Prostate gland (tissue), 2 donors: ENCODE data around the gene AP1M1. TPM values are rescaled to one million over a fixed set of nuclear protein-coding genes. Genes with fewer than 3 reads are reported as not detected.

ENCODE experiments used
- DNase-seq: peaks from one replicate; pipeline ENCODE4 v3.0.0-alpha.2; 2019; ENCODE audit warnings: low spot score
- H3K27ac ChIP-seq, 2 donors: fragments of 200-600 bp; sonication (generic); 2 replicates each; pipeline ENCODE4 v1.5.1; 2017 to 2019
- H3K27me3 ChIP-seq: fragments of 200-600 bp; sonication (generic); replicated peaks from 2 replicates; pipeline ENCODE4 v1.5.1; 2019; ENCODE audit not compliant: insufficient read depth
- H3K36me3 ChIP-seq, 2 donors: fragments of 200-600 bp; sonication (generic); 1 replicate in 1 of 2; 2 replicates in 1 of 2; pipeline versions ENCODE4 v1.5.1 to v1.8.1; 2017 to 2019
- H3K4me1 ChIP-seq: fragments of 200-600 bp; sonication (generic); replicated peaks from 2 replicates; pipeline ENCODE4 v1.5.1; 2019
- H3K4me3 ChIP-seq, 2 donors: fragments of 200-600 bp; sonication (generic); 2 replicates each; pipeline ENCODE4 v1.5.1; 2017 to 2019
- H3K9me3 ChIP-seq: fragments of 200-600 bp; sonication (generic); 2 replicates; pipeline ENCODE4 v1.5.1; 2017
- POLR2A ChIP-seq: fragments of 450-650 bp; IDR thresholded peaks from one replicate; pipeline ENCODE4 v1.6.1; 2016; ENCODE audit warnings: antibody characterized with exemption, mild to moderate bottlenecking
- POLR2AphosphoS5 ChIP-seq: sonication (generic); formaldehyde crosslinking; IDR thresholded peaks from one replicate; pipeline ENCODE4 v1.6.1; 2017; ENCODE audit warnings: antibody characterized with exemption
- WGBS: methylation state at CpG from one replicate; pipeline ENCODE4 v1.1.5; 2018; 5-methylcytosine and 5-hydroxymethylcytosine counted together
- intact Hi-C: fragments of 100-400 bp; cut with DNase I; formaldehyde crosslinking; loops from one replicate; pipeline ENCODE4 v1.14.2; 2022
- total RNA-seq, 2 donors: library from RNA; depleted of rRNA; stranded (reverse); fragments of >200 nt; gene quantifications; one replicate each; pipeline ENCODE4 v1.1.0, GENCODE V29; 2016
- TF ChIP-seq, protein P1 (sequence below), 4 experiments: fragments of 200-600 bp in 2 of 4; fragments of 450-650 bp in 2 of 4; sonication (generic) in 2 of 4; IDR thresholded peaks; 1 replicate in 3 of 4; 2 replicates in 1 of 4; pipeline ENCODE4 v1.5.1; 2016 to 2019; ENCODE audit warnings: antibody characterized with exemption in 4 of 4, mild to moderate bottlenecking in 2 of 4, moderate library complexity in 2 of 4

Gene AP1M1
- total RNA-seq, 2 donors from 2014 or later: 45.9 to 130 TPM

DNA sequence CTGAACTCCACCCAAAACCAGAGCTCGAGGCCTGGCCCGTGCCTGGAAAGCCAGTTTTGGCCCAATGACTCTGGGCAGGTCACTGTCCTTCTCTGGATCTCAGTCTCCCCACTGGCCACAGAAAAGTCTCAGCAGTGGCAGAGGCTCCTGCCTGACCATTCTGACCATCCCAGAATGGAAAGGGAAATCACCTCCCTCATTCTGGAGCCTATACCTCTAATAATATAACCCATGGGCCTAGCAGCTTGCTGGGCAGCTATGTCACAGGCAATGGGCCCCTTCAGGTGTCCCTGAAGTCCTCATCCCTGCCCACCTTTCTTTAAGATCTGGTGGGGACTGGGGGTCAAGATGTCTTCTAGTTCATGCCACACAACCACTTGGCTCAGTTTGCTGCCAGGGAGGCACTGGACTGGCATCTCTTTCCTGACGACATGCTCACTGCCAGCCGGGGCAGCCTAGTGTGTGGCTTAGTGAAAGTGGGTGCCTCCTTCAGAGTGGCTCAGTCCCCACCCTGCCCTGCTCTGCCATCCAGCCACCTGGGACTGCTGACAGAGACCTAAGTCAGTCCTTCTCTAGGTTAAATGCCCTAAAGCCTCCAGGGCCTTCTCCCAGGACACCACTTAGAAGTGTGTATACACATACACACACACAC, 62.6 kb downstream of the AP1M1 start:
- intact Hi-C loops: no loop called here
- Histone ChIP-seq H3K9me3 (no peaks in the 10 kb centered on the region), H3K36me3 (no peaks in the 10 kb centered on the region), H3K4me1 (no peaks in the 10 kb centered on the region), H3K4me3 (no peak overlapping the region), H3K27me3 (no peaks in the 10 kb centered on the region), H3K27ac (no peak overlapping the region)
- TF ChIP-seq, protein P1, sequence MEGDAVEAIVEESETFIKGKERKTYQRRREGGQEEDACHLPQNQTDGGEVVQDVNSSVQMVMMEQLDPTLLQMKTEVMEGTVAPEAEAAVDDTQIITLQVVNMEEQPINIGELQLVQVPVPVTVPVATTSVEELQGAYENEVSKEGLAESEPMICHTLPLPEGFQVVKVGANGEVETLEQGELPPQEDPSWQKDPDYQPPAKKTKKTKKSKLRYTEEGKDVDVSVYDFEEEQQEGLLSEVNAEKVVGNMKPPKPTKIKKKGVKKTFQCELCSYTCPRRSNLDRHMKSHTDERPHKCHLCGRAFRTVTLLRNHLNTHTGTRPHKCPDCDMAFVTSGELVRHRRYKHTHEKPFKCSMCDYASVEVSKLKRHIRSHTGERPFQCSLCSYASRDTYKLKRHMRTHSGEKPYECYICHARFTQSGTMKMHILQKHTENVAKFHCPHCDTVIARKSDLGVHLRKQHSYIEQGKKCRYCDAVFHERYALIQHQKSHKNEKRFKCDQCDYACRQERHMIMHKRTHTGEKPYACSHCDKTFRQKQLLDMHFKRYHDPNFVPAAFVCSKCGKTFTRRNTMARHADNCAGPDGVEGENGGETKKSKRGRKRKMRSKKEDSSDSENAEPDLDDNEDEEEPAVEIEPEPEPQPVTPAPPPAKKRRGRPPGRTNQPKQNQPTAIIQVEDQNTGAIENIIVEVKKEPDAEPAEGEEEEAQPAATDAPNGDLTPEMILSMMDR (IDR thresholded peaks at IDR 0.05): no peak
- no peak for TF ChIP-seq POLR2AphosphoS5
- no peak for TF ChIP-seq POLR2A
- WGBS: 77% methylated on average over 4 of the region's 4 CpGs
- DNase-seq: no peak

DNA sequence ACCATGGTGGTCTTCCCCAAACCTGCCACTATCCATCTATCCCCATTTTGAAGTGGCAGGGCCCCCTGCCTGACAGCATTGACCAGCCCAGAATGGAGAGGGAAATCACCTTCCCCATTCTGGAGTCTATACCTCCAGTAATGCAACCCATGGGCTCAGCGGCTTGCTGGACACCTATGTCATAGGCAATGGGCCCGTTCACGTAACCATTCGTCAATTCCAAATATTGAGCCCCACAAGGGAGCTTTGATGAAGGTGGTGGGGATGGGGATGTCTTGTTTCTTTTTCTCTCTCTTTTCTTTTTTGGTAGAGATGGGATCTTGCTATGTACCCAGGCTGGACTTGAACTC, 63.1 kb downstream of the AP1M1 start:
- Histone ChIP-seq H3K4me1 (no peaks in the 10 kb centered on the region), H3K27me3 (no peaks in the 10 kb centered on the region), H3K9me3 (no peaks in the 10 kb centered on the region), H3K36me3 (no peaks in the 10 kb centered on the region), H3K4me3 (no peak overlapping the region), H3K27ac (no peak overlapping the region)
- DNase-seq: no peak
- WGBS: 92% methylated on average over 4 of the region's 4 CpGs
- no peak for TF ChIP-seq POLR2A
- no peak for TF ChIP-seq POLR2AphosphoS5
- TF ChIP-seq, protein P1 (IDR thresholded peaks at IDR 0.05): no peak
- intact Hi-C loops: no loop called here

DNA sequence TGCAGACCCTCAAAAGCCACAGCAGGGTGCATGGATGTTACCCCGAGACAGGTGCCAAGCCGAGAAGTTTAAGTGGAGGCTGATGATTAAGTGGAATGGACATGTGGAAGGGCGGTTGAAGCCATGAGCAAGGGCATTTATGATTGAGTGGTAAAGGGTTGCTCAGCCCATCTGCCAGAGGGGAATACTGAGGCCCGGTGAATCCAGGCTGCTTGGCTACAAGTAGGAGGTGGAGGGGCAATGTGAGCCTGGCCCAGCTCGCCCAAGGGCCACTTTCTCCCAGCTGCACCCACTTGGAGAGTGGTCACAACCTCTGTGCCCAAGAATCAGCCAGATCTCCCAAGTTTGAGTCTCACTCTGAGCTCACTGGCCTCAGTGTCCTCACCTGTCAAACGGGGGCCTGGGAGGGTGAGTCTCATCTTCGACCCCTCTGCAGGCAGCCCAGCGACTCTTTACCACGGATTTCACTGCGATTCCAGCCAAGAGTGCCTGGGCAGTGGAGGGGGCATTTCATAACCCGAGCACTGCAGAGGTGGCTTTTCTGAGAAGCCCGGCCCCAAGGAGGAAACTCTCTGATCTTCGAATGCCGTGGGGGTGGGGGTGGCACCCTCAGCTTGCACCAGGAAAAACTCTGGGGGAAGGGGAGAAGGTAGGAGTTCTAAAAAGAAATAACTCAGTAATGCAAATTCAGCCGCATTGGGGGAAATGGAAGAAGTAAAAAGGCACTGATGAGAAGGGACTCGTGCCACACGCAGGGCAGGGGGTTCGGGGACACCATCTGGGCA, 64.1 kb downstream of the AP1M1 start:
- intact Hi-C loops: no loop called here
- TF ChIP-seq POLR2A (no peak), POLR2AphosphoS5 (no peak)
- TF ChIP-seq, protein P1 (IDR thresholded peaks at IDR 0.05): no peak
- Histone ChIP-seq H3K9me3 (no peaks in the 10 kb centered on the region), H3K36me3 (no peaks in the 10 kb centered on the region), H3K27me3 (no peaks in the 10 kb centered on the region), H3K4me1 (no peaks in the 10 kb centered on the region), H3K4me3 (no peak overlapping the region), H3K27ac (no peak overlapping the region)
- 79% methylated on average over 18 of the region's 18 CpGs for WGBS
- DNase-seq: no peak

DNA sequence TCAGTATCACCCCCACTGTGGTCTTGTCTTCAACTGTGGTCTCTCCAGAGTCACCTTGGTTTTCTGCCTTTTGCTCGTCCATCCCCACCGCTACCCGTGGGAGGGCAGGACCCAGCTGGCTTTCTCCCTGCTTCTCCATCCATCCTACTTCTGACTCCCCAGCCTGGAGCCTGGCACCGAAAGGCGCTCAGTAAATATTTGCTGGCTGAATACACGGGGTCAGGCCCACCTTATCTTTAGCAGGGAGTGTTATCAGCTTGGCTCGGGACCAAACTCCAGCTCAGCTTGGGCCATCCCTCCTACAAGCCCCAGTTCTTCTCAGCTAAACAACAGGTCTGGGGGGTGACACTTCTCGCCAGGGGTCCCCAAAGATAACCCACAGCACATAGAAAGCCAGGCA, 64.9 kb downstream of the AP1M1 start:
- 54% methylated on average over 8 of the region's 8 CpGs for whole genome bisulfite sequencing
- Histone ChIP-seq H3K9me3 (no peaks in the 10 kb centered on the region), H3K27ac (no peak overlapping the region), H3K4me3 (no peak overlapping the region), H3K4me1 (no peaks in the 10 kb centered on the region), H3K36me3 (no peaks in the 10 kb centered on the region), H3K27me3 (no peaks in the 10 kb centered on the region)
- no peak for DNase-seq
- intact Hi-C loops: no loop called here
- no peak for TF ChIP-seq POLR2AphosphoS5
- TF ChIP-seq POLR2A: no peak
- TF ChIP-seq, protein P1 (IDR thresholded peaks at IDR 0.05): no peak
